ENCODE measurements around the gene PCNX2.

The PCNX2 gene

DNA sequence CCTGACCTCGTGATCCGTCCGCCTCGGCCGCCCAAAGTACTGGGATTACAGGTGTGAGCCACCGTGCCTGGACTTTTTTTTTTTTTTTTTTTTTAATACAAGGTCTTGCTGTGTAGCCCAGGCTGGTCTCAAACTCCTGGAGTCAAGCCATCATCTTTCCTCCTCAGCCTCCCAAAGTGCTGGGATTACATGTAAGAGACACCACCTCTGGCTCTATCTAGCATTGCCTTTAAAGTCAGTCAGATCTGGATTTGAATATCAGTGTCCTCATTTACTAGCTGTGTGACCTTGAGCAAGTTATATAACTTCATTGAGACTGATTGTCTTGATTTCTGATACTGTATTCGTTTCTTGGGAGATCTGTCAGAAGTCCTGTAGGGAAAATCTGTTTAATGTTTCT lies 38.6 kb upstream of the PCNX2 start:
- H3K9ac ChIP-seq (ENCODE audit: low read length in 5 of 5), result no peak overlapping the region
- H3K27me3 ChIP-seq (ENCODE audit: control insufficient read depth in 5 of 5, insufficient read depth in 4 of 5, low read length in 5 of 5), result peaks cover 0 to 2% (median 0%) of the 10 kb centered on the region in 5 donors
- no peaks in the 10 kb centered on the region for H3K9me3 ChIP-seq (ENCODE audit: control insufficient read depth in 5 of 5, low read length in 5 of 5)
- no peak overlapping the region for H3K27ac ChIP-seq (ENCODE audit: low read depth, low read length)
- H3K36me3 ChIP-seq (ENCODE audit: control insufficient read depth in 5 of 5, insufficient read depth in 5 of 5, low read length in 5 of 5), result no peaks in the 10 kb centered on the region
- H3K4me3 ChIP-seq (ENCODE audit: low read depth in 1 of 5, low read length in 5 of 5), result no peak overlapping the region
- peaks cover 0 to under 1% (median under 1%) of the 10 kb centered on the region in 5 donors for H3K4me1 ChIP-seq (ENCODE audit: control insufficient read depth in 5 of 5, insufficient read depth in 5 of 5, low read length in 5 of 5)

DNA sequence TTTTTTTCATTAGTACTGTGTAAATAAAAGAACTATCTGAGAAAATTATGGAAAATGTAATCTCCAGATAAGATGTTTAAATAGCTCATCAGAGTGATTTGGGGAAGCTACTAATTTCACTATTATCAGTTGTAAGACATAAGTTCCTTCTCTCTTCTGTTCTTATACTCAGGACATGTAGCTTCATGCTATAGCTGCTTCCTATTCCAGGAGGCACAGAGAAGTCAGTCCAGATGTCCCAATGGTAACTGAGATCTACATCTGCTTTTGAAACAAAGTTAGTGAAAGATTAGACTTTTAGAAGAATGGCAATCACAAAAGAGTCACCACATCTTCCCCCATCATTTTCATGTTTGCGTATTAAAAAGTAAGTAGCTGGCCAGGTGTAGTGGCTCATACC lies 37.6 kb upstream of the PCNX2 start:
- Histone ChIP-seq H3K9ac (ENCODE audit: low read length in 5 of 5) (no peak overlapping the region), H3K4me3 (ENCODE audit: low read depth in 1 of 5, low read length in 5 of 5) (no peak overlapping the region), H3K27me3 (ENCODE audit: control insufficient read depth in 5 of 5, insufficient read depth in 4 of 5, low read length in 5 of 5) (peaks cover 0 to 6% (median 5%) of the 10 kb centered on the region in 5 donors), H3K4me1 (ENCODE audit: control insufficient read depth in 5 of 5, insufficient read depth in 5 of 5, low read length in 5 of 5) (peaks cover 0 to 10% (median 10%) of the 10 kb centered on the region in 5 donors), H3K9me3 (ENCODE audit: control insufficient read depth in 5 of 5, low read length in 5 of 5) (no peaks in the 10 kb centered on the region), H3K36me3 (ENCODE audit: control insufficient read depth in 5 of 5, insufficient read depth in 5 of 5, low read length in 5 of 5) (no peaks in the 10 kb centered on the region), H3K27ac (ENCODE audit: low read depth, low read length) (no peak overlapping the region)

DNA sequence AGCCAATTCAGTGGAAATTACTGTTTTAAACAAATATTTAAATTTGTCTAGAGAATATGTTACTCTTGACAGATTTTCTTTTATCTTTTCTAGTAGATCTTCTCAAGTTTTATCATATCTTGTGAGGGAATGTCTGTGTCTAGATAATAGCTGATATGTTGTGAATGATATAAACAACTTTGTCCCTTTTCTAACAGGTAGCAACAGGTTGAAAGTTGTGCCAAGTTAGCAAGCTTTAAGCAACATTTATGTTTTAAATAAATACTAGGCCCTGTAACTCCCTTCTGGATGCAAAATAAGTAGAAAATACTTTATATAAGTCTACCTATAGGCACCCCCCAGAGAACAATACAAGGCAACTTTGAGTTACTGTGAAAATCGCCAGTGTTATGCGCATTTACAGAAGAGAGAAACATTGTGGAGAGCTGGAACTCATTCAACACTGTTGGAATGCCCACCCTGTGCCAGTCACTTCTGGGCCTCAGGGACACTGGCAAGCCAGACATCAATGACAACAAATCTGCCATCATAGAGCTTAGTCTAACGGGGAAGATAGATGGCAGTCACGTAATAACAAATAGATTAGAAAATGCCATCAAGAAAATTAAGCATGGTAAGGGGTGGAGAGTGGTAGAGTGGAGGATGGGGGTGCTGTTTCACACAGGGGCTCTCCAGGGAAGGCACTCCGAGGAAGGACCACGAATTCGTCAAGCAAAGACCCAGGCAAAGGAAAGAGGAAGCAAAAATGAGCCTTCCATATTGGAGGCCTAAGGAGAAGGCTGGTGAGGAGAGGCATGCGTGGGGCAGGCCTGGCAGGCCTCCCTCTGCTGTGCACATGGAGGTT lies 36.4 kb upstream of the PCNX2 start:
- Histone ChIP-seq H3K9ac (ENCODE audit: low read length in 5 of 5) (no peak overlapping the region), H3K9me3 (ENCODE audit: control insufficient read depth in 5 of 5, low read length in 5 of 5) (no peaks in the 10 kb centered on the region), H3K4me1 (ENCODE audit: control insufficient read depth in 5 of 5, insufficient read depth in 5 of 5, low read length in 5 of 5) (peaks cover 0 to 17% (median 15%) of the 10 kb centered on the region in 5 donors), H3K27me3 (ENCODE audit: control insufficient read depth in 5 of 5, insufficient read depth in 4 of 5, low read length in 5 of 5) (peaks cover 0 to 6% (median 5%) of the 10 kb centered on the region in 5 donors), H3K4me3 (ENCODE audit: low read depth in 1 of 5, low read length in 5 of 5) (no peak overlapping the region), H3K27ac (ENCODE audit: low read depth, low read length) (no peak overlapping the region), H3K36me3 (ENCODE audit: control insufficient read depth in 5 of 5, insufficient read depth in 5 of 5, low read length in 5 of 5) (no peaks in the 10 kb centered on the region)

DNA sequence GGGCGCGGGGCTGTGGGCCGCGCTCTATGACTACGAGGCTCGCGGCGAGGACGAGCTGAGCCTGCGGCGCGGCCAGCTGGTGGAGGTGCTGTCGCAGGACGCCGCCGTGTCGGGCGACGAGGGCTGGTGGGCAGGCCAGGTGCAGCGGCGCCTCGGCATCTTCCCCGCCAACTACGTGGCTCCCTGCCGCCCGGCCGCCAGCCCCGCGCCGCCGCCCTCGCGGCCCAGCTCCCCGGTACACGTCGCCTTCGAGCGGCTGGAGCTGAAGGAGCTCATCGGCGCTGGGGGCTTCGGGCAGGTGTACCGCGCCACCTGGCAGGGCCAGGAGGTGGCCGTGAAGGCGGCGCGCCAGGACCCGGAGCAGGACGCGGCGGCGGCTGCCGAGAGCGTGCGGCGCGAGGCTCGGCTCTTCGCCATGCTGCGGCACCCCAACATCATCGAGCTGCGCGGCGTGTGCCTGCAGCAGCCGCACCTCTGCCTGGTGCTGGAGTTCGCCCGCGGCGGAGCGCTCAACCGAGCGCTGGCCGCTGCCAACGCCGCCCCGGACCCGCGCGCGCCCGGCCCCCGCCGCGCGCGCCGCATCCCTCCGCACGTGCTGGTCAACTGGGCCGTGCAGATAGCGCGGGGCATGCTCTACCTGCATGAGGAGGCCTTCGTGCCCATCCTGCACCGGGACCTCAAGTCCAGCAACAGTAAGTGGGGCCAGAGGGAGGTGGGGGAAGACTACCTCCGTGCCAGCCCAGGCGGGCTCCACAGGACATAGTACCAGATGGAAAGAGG lies 32.8 kb upstream of the PCNX2 start:
- H3K4me1 ChIP-seq (ENCODE audit: control insufficient read depth in 5 of 5, insufficient read depth in 5 of 5, low read length in 5 of 5), result peaks cover 0 to 20% (median 15%) of the 10 kb centered on the region in 5 donors
- H3K27me3 ChIP-seq (ENCODE audit: control insufficient read depth in 5 of 5, insufficient read depth in 4 of 5, low read length in 5 of 5), result peaks cover 0 to 6% (median 5%) of the 10 kb centered on the region in 5 donors
- no peaks in the 10 kb centered on the region for H3K9me3 ChIP-seq (ENCODE audit: control insufficient read depth in 5 of 5, low read length in 5 of 5)
- peak overlapping the region; percentile 26 to 81 (median 71) for H3K4me3 ChIP-seq (ENCODE audit: low read depth in 1 of 5, low read length in 5 of 5)
- H3K36me3 ChIP-seq (ENCODE audit: control insufficient read depth in 5 of 5, insufficient read depth in 5 of 5, low read length in 5 of 5), result no peaks in the 10 kb centered on the region
- H3K27ac ChIP-seq (ENCODE audit: low read depth, low read length), result no peak overlapping the region
- H3K9ac ChIP-seq (ENCODE audit: low read length in 5 of 5), result peak overlapping the region in 3 of 5 donors; percentile 28 to 56 (median 51)

DNA sequence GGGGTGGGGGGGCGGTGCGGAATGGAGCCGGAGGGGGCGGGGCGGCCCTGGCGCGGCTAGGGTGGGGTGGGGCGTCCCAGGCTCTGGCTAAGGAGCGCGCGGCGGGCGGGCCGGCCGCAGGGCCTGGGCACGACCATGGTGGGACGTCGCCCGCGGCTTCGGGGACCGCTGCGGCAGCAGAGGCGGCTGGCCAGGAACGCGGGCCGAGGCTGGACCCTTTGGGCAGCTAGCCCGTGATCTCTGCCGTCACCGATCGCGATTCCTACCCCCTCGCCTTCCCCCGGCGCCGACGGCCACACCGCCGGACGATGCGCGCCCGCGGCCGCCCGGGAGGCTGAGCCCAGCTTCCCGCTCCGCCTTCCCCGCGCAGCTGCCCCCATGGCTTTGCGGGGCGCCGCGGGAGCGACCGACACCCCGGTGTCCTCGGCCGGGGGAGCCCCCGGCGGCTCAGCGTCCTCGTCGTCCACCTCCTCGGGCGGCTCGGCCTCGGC lies 32.2 kb upstream of the PCNX2 start, which contains the start of gene MAP3K21:
MAP3K21 (plus strand) TSS at position 74 of the 491 bp plus-strand sequence; CDS start at position 379, 305 bp downstream.
- Histone ChIP-seq H3K27ac (ENCODE audit: low read depth, low read length) (no peak within 1 kb of the TSS), H3K4me3 (ENCODE audit: low read depth in 1 of 5, low read length in 5 of 5) (peak within 1 kb of the TSS; percentile 40 to 81 (median 71))

DNA sequence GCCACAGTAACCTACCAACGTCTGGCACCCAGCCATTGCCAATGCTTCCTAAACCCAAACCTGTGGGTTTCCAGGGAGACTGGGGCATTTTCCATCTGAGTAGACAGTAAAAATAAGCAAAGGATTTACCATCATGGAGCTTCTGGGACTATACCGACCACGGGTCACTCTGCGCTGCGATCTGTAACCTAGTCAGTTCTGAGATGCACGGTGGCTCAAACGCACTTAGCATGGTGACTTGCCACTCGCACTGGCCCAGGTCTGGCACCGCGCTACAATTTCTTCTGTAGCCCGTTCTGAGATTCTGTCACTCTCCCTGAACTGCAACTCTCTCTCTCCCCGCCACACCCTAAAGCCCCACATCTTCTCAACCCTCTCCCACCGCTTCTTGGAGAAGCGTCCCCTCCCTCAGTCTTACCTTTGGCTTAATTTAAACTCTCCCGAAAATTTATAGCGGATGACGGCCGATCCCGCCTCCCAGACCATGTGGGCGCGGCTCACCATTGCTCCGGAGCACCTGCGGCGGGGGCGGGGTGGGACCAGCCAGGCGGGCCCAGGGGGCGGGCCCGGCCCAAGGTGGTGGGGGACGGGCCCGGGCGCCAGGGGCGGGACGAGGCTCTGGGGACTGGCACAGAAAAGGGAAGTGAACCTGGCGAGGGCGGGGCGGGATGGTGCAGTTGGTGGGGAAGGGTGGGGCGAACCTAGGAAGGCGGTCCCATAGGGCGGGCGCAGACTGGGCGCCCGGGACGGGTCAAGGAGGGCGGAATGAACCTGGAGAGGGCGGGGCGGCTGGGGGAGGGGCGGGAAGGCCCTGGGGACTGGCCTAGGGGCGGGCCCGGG lies 31.5 kb upstream of the PCNX2 start:
- Histone ChIP-seq H3K4me3 (ENCODE audit: low read depth in 1 of 5, low read length in 5 of 5) (peak overlapping the region in 4 of 5 donors; percentile 40 to 47 (median 44)), H3K4me1 (ENCODE audit: control insufficient read depth in 5 of 5, insufficient read depth in 5 of 5, low read length in 5 of 5) (peaks cover 0 to 20% (median 15%) of the 10 kb centered on the region in 5 donors), H3K27me3 (ENCODE audit: control insufficient read depth in 5 of 5, insufficient read depth in 4 of 5, low read length in 5 of 5) (peaks cover 0 to 6% (median 5%) of the 10 kb centered on the region in 5 donors), H3K9me3 (ENCODE audit: control insufficient read depth in 5 of 5, low read length in 5 of 5) (no peaks in the 10 kb centered on the region), H3K9ac (ENCODE audit: low read length in 5 of 5) (no peak overlapping the region), H3K27ac (ENCODE audit: low read depth, low read length) (no peak overlapping the region), H3K36me3 (ENCODE audit: control insufficient read depth in 5 of 5, insufficient read depth in 5 of 5, low read length in 5 of 5) (no peaks in the 10 kb centered on the region)

More for the DNA sequence above, 32.2 kb upstream of the PCNX2 start, which contains the start of gene MAP3K21:
- H3K36me3 ChIP-seq (ENCODE audit: control insufficient read depth in 5 of 5, insufficient read depth in 5 of 5, low read length in 5 of 5), result no peaks in the 10 kb centered on the region
- peak within 1 kb of the TSS in 3 of 5 donors; percentile 28 to 56 (median 51) for H3K9ac ChIP-seq (ENCODE audit: low read length in 5 of 5)
- H3K27me3 ChIP-seq (ENCODE audit: control insufficient read depth in 5 of 5, insufficient read depth in 4 of 5, low read length in 5 of 5), result peaks cover 0 to 6% (median 5%) of the 10 kb centered on the region in 5 donors
- no peaks in the 10 kb centered on the region for H3K9me3 ChIP-seq (ENCODE audit: control insufficient read depth in 5 of 5, low read length in 5 of 5)
- peaks cover 0 to 20% (median 15%) of the 10 kb centered on the region in 5 donors for H3K4me1 ChIP-seq (ENCODE audit: control insufficient read depth in 5 of 5, insufficient read depth in 5 of 5, low read length in 5 of 5)

DNA sequence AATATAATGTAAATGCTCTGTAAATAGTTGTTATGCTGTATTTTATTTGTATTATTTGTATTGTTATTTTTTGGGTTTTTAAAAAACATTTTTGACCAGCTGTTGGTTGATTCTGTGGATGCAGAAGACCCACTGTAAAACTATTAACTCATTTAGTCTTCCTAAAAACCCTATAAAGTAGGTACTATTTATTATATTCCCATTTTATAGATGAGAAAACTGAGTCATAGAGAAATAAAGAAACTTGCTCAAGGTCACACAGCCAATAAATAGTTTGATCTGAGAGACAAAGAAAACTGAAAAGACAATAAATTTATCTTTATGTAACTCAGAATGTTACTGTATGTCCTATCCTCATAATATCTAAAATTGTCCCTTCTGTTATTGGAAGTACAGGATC lies 30.8 kb upstream of the PCNX2 start:
- no peak overlapping the region for H3K9ac ChIP-seq (ENCODE audit: low read length in 5 of 5)
- H3K4me1 ChIP-seq (ENCODE audit: control insufficient read depth in 5 of 5, insufficient read depth in 5 of 5, low read length in 5 of 5), result peaks cover 0 to 20% (median 15%) of the 10 kb centered on the region in 5 donors
- no peaks in the 10 kb centered on the region for H3K9me3 ChIP-seq (ENCODE audit: control insufficient read depth in 5 of 5, low read length in 5 of 5)
- no peaks in the 10 kb centered on the region for H3K36me3 ChIP-seq (ENCODE audit: control insufficient read depth in 5 of 5, insufficient read depth in 5 of 5, low read length in 5 of 5)
- H3K4me3 ChIP-seq (ENCODE audit: low read depth in 1 of 5, low read length in 5 of 5), result no peak overlapping the region
- H3K27ac ChIP-seq (ENCODE audit: low read depth, low read length), result no peak overlapping the region
- peaks cover 0 to 6% (median 5%) of the 10 kb centered on the region in 5 donors for H3K27me3 ChIP-seq (ENCODE audit: control insufficient read depth in 5 of 5, insufficient read depth in 4 of 5, low read length in 5 of 5)

DNA sequence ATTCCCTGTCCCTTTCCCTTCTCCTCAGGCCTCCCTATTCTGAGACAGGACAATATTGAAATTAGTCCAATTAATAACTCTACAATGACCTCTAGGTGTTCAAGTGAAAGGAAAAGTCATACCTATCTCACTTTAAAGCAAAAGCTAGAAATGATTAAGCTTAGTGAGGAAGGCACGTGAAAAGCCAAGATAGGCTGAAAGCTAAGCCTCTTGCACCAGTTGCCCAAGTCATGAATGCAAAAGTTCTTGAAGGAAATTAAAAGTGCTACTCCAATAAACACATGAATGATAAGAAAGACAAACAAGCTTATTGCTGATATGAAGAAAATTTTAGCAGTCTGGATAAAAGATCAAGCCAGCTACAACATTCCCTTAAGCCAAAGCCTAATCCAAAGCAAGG lies 28.2 kb upstream of the PCNX2 start:
- Histone ChIP-seq H3K27ac (ENCODE audit: low read depth, low read length) (no peak overlapping the region), H3K4me1 (ENCODE audit: control insufficient read depth in 5 of 5, insufficient read depth in 5 of 5, low read length in 5 of 5) (peaks cover 0 to 16% (median 11%) of the 10 kb centered on the region in 5 donors), H3K4me3 (ENCODE audit: low read depth in 1 of 5, low read length in 5 of 5) (no peak overlapping the region), H3K9ac (ENCODE audit: low read length in 5 of 5) (no peak overlapping the region), H3K9me3 (ENCODE audit: control insufficient read depth in 5 of 5, low read length in 5 of 5) (no peaks in the 10 kb centered on the region), H3K36me3 (ENCODE audit: control insufficient read depth in 5 of 5, insufficient read depth in 5 of 5, low read length in 5 of 5) (no peaks in the 10 kb centered on the region), H3K27me3 (ENCODE audit: control insufficient read depth in 5 of 5, insufficient read depth in 4 of 5, low read length in 5 of 5) (peaks cover 0 to 2% (median 2%) of the 10 kb centered on the region in 5 donors)

DNA sequence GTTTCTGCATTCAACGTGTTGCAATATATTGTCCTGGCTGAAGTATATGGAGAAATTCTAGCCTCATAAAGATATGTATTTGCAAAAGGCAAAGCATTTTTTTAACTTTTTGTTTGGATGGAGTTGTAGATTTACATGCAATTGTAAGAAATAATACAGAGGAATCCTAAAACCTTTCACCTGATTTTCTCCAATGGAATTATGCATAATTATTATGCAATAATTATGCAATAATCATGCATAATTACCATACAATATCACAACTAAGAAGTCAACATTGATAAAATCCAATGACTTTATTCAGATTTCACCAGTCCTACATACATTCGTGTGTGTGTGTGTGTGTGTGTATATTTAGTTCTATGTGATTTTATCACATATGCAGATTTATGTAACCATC lies 24.5 kb upstream of the PCNX2 start:
- Histone ChIP-seq H3K9ac (ENCODE audit: low read length in 5 of 5) (no peak overlapping the region), H3K36me3 (ENCODE audit: control insufficient read depth in 5 of 5, insufficient read depth in 5 of 5, low read length in 5 of 5) (no peaks in the 10 kb centered on the region), H3K27ac (ENCODE audit: low read depth, low read length) (no peak overlapping the region), H3K9me3 (ENCODE audit: control insufficient read depth in 5 of 5, low read length in 5 of 5) (no peaks in the 10 kb centered on the region), H3K4me3 (ENCODE audit: low read depth in 1 of 5, low read length in 5 of 5) (no peak overlapping the region), H3K27me3 (ENCODE audit: control insufficient read depth in 5 of 5, insufficient read depth in 4 of 5, low read length in 5 of 5) (no peaks in the 10 kb centered on the region), H3K4me1 (ENCODE audit: control insufficient read depth in 5 of 5, insufficient read depth in 5 of 5, low read length in 5 of 5) (no peaks in the 10 kb centered on the region)

Measured in subcutaneous abdominal adipose tissue (tissue), 5 donors.